Trophoblast cell (in vitro differentiated cells and primary cell): ENCODE results near the gene LBP. TPM values are rescaled to one million over a fixed set of nuclear protein-coding genes. Genes with fewer than 3 reads are reported as not detected.

Source experiments
- DNase-seq, 2 donors: peaks; one replicate each; pipeline ENCODE4 v3.0.0-alpha.2; 2016
- H2AFZ ChIP-seq: 2 replicates; pipeline ENCODE4 v1.6.1; 2013; ENCODE audit warnings: low read length, moderate library complexity, mild to moderate bottlenecking; ENCODE audit not compliant: insufficient read depth, poor library complexity
- H2AK5ac ChIP-seq: 2 replicates; pipeline ENCODE4 v1.6.1; 2013; ENCODE audit warnings: mild to moderate bottlenecking, low read length
- H2BK120ac ChIP-seq: 2 replicates; pipeline ENCODE4 v1.6.1; 2013; ENCODE audit warnings: low read length, mild to moderate bottlenecking, moderate library complexity; ENCODE audit not compliant: insufficient read depth, poor library complexity
- H2BK12ac ChIP-seq: 2 replicates; pipeline ENCODE4 v1.6.1; 2013; ENCODE audit warnings: mild to moderate bottlenecking, low read length, moderate library complexity
- H2BK5ac ChIP-seq: 2 replicates; pipeline ENCODE4 v1.6.1; 2013; ENCODE audit warnings: low read length, low read depth, moderate library complexity, mild to moderate bottlenecking; ENCODE audit not compliant: poor library complexity
- H3K14ac ChIP-seq: 2 replicates; pipeline ENCODE4 v1.6.1; 2013; ENCODE audit warnings: mild to moderate bottlenecking, low read length
- H3K18ac ChIP-seq: 2 replicates; pipeline ENCODE4 v1.6.1; 2013; ENCODE audit warnings: mild to moderate bottlenecking, low read length
- H3K23ac ChIP-seq: 2 replicates; pipeline ENCODE4 v1.6.1; 2013; ENCODE audit warnings: low read length
- H3K27ac ChIP-seq: 2 replicates; pipeline ENCODE4 v1.5.1; 2013; ENCODE audit warnings: low read depth, mild to moderate bottlenecking, inconsistent platforms, low read length, moderate library complexity
- H3K27me3 ChIP-seq: 2 replicates; pipeline ENCODE4 v1.6.1; 2013; ENCODE audit warnings: inconsistent platforms, mild to moderate bottlenecking, low read length, moderate library complexity; ENCODE audit not compliant: insufficient read depth
- H3K36me3 ChIP-seq, 2 experiments: 1 replicate in 1 of 2; 2 replicates in 1 of 2; pipeline ENCODE4 v1.6.1; 2013; ENCODE audit warnings: low read length in 2 of 2, mild to moderate bottlenecking in 2 of 2, moderate library complexity in 1 of 2; ENCODE audit not compliant: insufficient read depth in 2 of 2, control insufficient read depth in 1 of 2
- H3K4ac ChIP-seq: 2 replicates; pipeline ENCODE4 v1.6.1; 2013; ENCODE audit warnings: low read depth, mild to moderate bottlenecking, low read length, moderate library complexity
- H3K4me1 ChIP-seq, 2 experiments: 1 replicate in 1 of 2; 2 replicates in 1 of 2; pipeline ENCODE4 v1.6.1; 2013; ENCODE audit warnings: low read length in 2 of 2, mild to moderate bottlenecking in 2 of 2, moderate library complexity in 1 of 2; ENCODE audit not compliant: insufficient read depth in 2 of 2, control insufficient read depth in 1 of 2
- H3K4me2 ChIP-seq: 2 replicates; pipeline ENCODE4 v1.6.1; 2013; ENCODE audit warnings: inconsistent platforms, mild to moderate bottlenecking, low read length, moderate library complexity
- H3K4me3 ChIP-seq: 2 replicates; pipeline ENCODE4 v1.5.1; 2013; ENCODE audit warnings: mild to moderate bottlenecking, low read depth, low read length, inconsistent platforms
- H3K79me1 ChIP-seq: one replicate; pipeline ENCODE4 v1.6.1; 2013; ENCODE audit warnings: low read length
- H3K79me2 ChIP-seq: 2 replicates; pipeline ENCODE4 v1.6.1; 2013; ENCODE audit warnings: low read length, mild to moderate bottlenecking; ENCODE audit not compliant: control insufficient read depth, insufficient read depth, poor library complexity
- H3K9ac ChIP-seq: 2 replicates; pipeline ENCODE4 v1.6.1; 2013; ENCODE audit warnings: mild to moderate bottlenecking, low read length
- H3K9me3 ChIP-seq: 2 replicates; pipeline ENCODE4 v1.6.1; 2013; ENCODE audit warnings: low read depth, mild to moderate bottlenecking, control low read depth, inconsistent platforms, low read length; ENCODE audit not compliant: insufficient read depth
- H4K12ac ChIP-seq: 2 replicates; pipeline ENCODE4 v1.6.1; 2013; ENCODE audit warnings: low read depth, mild to moderate bottlenecking, low read length, moderate library complexity
- H4K8ac ChIP-seq: 2 replicates; pipeline ENCODE4 v1.6.1; 2013; ENCODE audit warnings: low read depth, mild to moderate bottlenecking, low read length, moderate library complexity
- H4K91ac ChIP-seq: one replicate; pipeline ENCODE4 v1.6.1; 2013; ENCODE audit warnings: low read depth, mild to moderate bottlenecking, low read length, moderate library complexity
- WGBS: extraction: QIAGEN DNeasy Blood & Tissue Kit; methylation state at CpG from one replicate; pipeline ENCODE4 v1.1.7; 2013; ENCODE audit warnings: missing lambda C conversion rate; ENCODE audit not compliant: insufficient read length, insufficient coverage; ENCODE audit errors: extremely low coverage; 5-methylcytosine and 5-hydroxymethylcytosine counted together
- polyA plus RNA-seq: library from polyadenylated mRNA; stranded (reverse); fragments of 200-250 nt; gene quantifications from 2 replicates; pipeline ENCODE4 v1.2.3, GENCODE V29; 2013

LBP gene, protein sequence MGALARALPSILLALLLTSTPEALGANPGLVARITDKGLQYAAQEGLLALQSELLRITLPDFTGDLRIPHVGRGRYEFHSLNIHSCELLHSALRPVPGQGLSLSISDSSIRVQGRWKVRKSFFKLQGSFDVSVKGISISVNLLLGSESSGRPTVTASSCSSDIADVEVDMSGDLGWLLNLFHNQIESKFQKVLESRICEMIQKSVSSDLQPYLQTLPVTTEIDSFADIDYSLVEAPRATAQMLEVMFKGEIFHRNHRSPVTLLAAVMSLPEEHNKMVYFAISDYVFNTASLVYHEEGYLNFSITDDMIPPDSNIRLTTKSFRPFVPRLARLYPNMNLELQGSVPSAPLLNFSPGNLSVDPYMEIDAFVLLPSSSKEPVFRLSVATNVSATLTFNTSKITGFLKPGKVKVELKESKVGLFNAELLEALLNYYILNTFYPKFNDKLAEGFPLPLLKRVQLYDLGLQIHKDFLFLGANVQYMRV
- polyA plus RNA-seq, result 0.40 and 0.51 TPM in 2 replicates

GRCh38 chr20:38346247-38346651, at the start of gene LBP:
Gene LBP, plus strand, starts transcription at chr20:38346482. Its CDS starts 35 bp downstream, at chr20:38346517.
- no peaks in the 10 kb centered on the region for H3K9me3 ChIP-seq
- H3K4ac ChIP-seq, result no peak within 1 kb of the TSS
- H2BK5ac ChIP-seq, result no peak within 1 kb of the TSS
- H2BK12ac ChIP-seq, result no peak within 1 kb of the TSS
- H3K9ac ChIP-seq, result no peak within 1 kb of the TSS
- H2AFZ ChIP-seq, result no peak within 1 kb of the TSS
- no peak for DNase-seq
- no CpG with 5 or more reads among the region's 8 CpGs for WGBS
- H3K36me3 ChIP-seq, result no peaks in the 10 kb centered on the region
- no peak within 1 kb of the TSS for H3K14ac ChIP-seq
- H4K91ac ChIP-seq, result no peak within 1 kb of the TSS
- H3K27ac ChIP-seq, result no peak within 1 kb of the TSS
- H3K4me1 ChIP-seq, result no peaks in the 10 kb centered on the region
- no peak within 1 kb of the TSS for H2BK120ac ChIP-seq
- no peak within 1 kb of the TSS for H3K4me2 ChIP-seq
- H4K12ac ChIP-seq, result no peak within 1 kb of the TSS
- H3K18ac ChIP-seq, result no peak within 1 kb of the TSS
- no peak within 1 kb of the TSS for H2AK5ac ChIP-seq
- no peaks in the 10 kb centered on the region for H3K79me2 ChIP-seq
- no peak within 1 kb of the TSS for H3K23ac ChIP-seq
- no peaks in the 10 kb centered on the region for H3K79me1 ChIP-seq
- no peak within 1 kb of the TSS for H3K4me3 ChIP-seq
- no peaks in the 10 kb centered on the region for H3K27me3 ChIP-seq
- no peak within 1 kb of the TSS for H4K8ac ChIP-seq

DNA sequence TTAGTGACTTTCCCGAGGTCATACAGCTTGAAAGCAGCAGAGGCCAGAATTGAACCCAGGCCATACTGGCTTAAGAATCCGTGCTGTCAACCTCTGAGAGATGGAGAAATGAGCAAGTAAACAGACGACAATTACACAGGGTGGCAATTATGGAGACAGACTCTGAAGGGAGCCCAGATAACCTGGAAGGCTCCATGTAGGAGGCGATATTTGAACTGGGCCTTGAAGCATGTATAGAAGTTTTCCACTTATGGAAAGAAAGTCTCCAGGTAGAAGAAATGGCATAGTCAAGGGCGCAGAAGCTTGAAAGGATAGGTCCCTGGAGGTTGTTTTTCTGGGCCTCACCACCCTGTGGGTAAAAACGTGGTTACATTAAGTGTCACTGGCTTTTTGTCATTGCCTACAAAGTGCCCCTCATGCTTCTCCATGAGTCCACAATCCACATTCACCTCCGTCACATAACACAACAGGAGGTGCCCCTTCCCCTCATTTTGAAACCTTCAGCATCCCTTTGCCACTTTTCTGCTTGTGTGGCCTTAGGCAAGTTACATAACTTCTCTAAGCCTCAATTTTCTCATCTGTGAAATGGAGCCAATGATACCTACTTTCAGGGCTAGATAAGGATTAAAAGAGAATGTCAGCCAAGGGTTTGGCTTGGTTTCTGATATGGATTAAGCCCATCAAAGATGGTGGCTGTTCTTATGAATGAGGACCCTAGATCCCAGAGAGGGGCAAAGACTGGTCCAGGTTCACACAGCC, 48.2 kb upstream of the LBP start:
- Histone ChIP-seq H3K23ac (no peak overlapping the region), H2AK5ac (no peak overlapping the region), H3K4me3 (no peak overlapping the region), H3K4me1 (peaks cover 11 to 12% of the 10 kb centered on the region in 2 experiments), H3K79me1 (peaks cover 2% of the 10 kb centered on the region), H3K18ac (no peak overlapping the region), H4K91ac (peak overlapping the region; percentile 41), H3K4me2 (no peak overlapping the region), H4K12ac (no peak overlapping the region), H3K14ac (no peak overlapping the region), H2AFZ (no peak overlapping the region), H3K9ac (no peak overlapping the region), H3K27me3 (no peaks in the 10 kb centered on the region), H2BK5ac (no peak overlapping the region), H3K36me3 (no peaks in the 10 kb centered on the region), H3K27ac (no peak overlapping the region), H2BK120ac (no peak overlapping the region), H3K4ac (no peak overlapping the region), H3K9me3 (no peaks in the 10 kb centered on the region), H4K8ac (no peak overlapping the region), H2BK12ac (no peak overlapping the region), H3K79me2 (no peaks in the 10 kb centered on the region)
- no peak for DNase-seq
- WGBS, result no CpG with 5 or more reads among the region's 7 CpGs

GRCh38 chr20:38298768-38299288, 47.5 kb upstream of the LBP start:
- no peaks in the 10 kb centered on the region for H3K9me3 ChIP-seq
- H4K91ac ChIP-seq, result peak overlapping the region; percentile 41
- H3K79me1 ChIP-seq, result peaks cover 2% of the 10 kb centered on the region
- H3K18ac ChIP-seq, result no peak overlapping the region
- no peaks in the 10 kb centered on the region for H3K36me3 ChIP-seq
- DNase-seq, result peak in 1 of 2 donors; percentile 8
- H2AFZ ChIP-seq, result no peak overlapping the region
- no peak overlapping the region for H2BK12ac ChIP-seq
- H3K4me3 ChIP-seq, result no peak overlapping the region
- no peak overlapping the region for H3K14ac ChIP-seq
- H3K9ac ChIP-seq, result no peak overlapping the region
- no peak overlapping the region for H3K27ac ChIP-seq
- no peaks in the 10 kb centered on the region for H3K79me2 ChIP-seq
- H2BK120ac ChIP-seq, result no peak overlapping the region
- no peaks in the 10 kb centered on the region for H3K27me3 ChIP-seq
- WGBS, result no CpG with 5 or more reads among the region's 13 CpGs
- H4K8ac ChIP-seq, result no peak overlapping the region
- peaks cover 11 to 12% of the 10 kb centered on the region in 2 experiments for H3K4me1 ChIP-seq
- H4K12ac ChIP-seq, result no peak overlapping the region
- no peak overlapping the region for H3K4ac ChIP-seq
- H2AK5ac ChIP-seq, result no peak overlapping the region
- no peak overlapping the region for H3K23ac ChIP-seq
- no peak overlapping the region for H2BK5ac ChIP-seq
- H3K4me2 ChIP-seq, result no peak overlapping the region

- H3K4me1 ChIP-seq, result peaks cover 11 to 12% of the 10 kb centered on the region in 2 experiments
- no peak overlapping the region for H3K4ac ChIP-seq
- no peak overlapping the region for H2BK12ac ChIP-seq
- H2AFZ ChIP-seq, result no peak overlapping the region
- no peak overlapping the region for H3K23ac ChIP-seq
- H3K79me1 ChIP-seq, result peaks cover 2% of the 10 kb centered on the region
- H3K18ac ChIP-seq, result no peak overlapping the region
- DNase-seq, result peak; percentile 55 to 68
- H3K4me3 ChIP-seq, result no peak overlapping the region
- no peaks in the 10 kb centered on the region for H3K36me3 ChIP-seq
- no peak overlapping the region for H3K14ac ChIP-seq
- no peak overlapping the region for H3K4me2 ChIP-seq
- H3K27me3 ChIP-seq, result no peaks in the 10 kb centered on the region
- no peaks in the 10 kb centered on the region for H3K79me2 ChIP-seq
- WGBS, result no CpG with 5 or more reads among the region's 6 CpGs
- H2BK120ac ChIP-seq, result no peak overlapping the region
- no peak overlapping the region for H4K12ac ChIP-seq
- no peak overlapping the region for H2BK5ac ChIP-seq
- no peak overlapping the region for H3K27ac ChIP-seq
- no peak overlapping the region for H3K9ac ChIP-seq
- no peak overlapping the region for H4K91ac ChIP-seq
- H3K9me3 ChIP-seq, result no peaks in the 10 kb centered on the region
- no peak overlapping the region for H2AK5ac ChIP-seq
- H4K8ac ChIP-seq, result no peak overlapping the region
Measured at GRCh38 chr20:38299963-38300362, 46.3 kb upstream of the LBP start.
